ENCODE results near the gene RFPL1.
"Not testable (repeated sequence)": the region's sequence is repeated elsewhere in the genome, so short reads cannot be mapped to it uniquely, and the experiment has no call there.

Gene RFPL1

GRCh38 chr22:29487426-29487986 is 49.1 kb downstream of the RFPL1 start:
- H3K36me3 ChIP-seq (ENCODE audit: low read length): no peaks in the 10 kb centered on the region

GRCh38 chr22:29489127-29489780 is 50.9 kb downstream of the RFPL1 start:
- H3K4me3 ChIP-seq (ENCODE audit: insufficient read depth, low read length, poor library complexity, severe bottlenecking); H3K79me2 ChIP-seq (ENCODE audit: insufficient read depth, low read length); H3K36me3 ChIP-seq (ENCODE audit: low read length); H3K9me2 ChIP-seq (replicated peaks; ENCODE audit: insufficient read depth, low read length); H3K9ac ChIP-seq (ENCODE audit: low read length); H2AFZ ChIP-seq (ENCODE audit: low read depth, low read length, severe bottlenecking); H3K27ac ChIP-seq (ENCODE audit: low read depth, low read length); H3F3A ChIP-seq (ENCODE audit: insufficient read depth); H3K4me2 ChIP-seq (ENCODE audit: low read depth, low read length, poor library complexity, severe bottlenecking); H4K20me1 ChIP-seq (ENCODE audit: low read depth, low read length); H3K27me3 ChIP-seq (ENCODE audit: low read length); H3K9me3 ChIP-seq (ENCODE audit: insufficient read depth, low read length): not testable (repeated sequence)

More at GRCh38 chr22:29487426-29487986, 49.1 kb downstream of the RFPL1 start:
- H3K9me3 ChIP-seq (ENCODE audit: insufficient read depth, low read length): no peaks in the 10 kb centered on the region
- H3K9ac ChIP-seq (ENCODE audit: low read length): no peak overlapping the region
- no peaks in the 10 kb centered on the region for H3F3A ChIP-seq (ENCODE audit: insufficient read depth)
- H3K79me2 ChIP-seq (ENCODE audit: insufficient read depth, low read length): no peaks in the 10 kb centered on the region
- no peaks in the 10 kb centered on the region for H4K20me1 ChIP-seq (ENCODE audit: low read depth, low read length)
- no peaks in the 10 kb centered on the region for H3K27me3 ChIP-seq (ENCODE audit: low read length)
- H3K4me3 ChIP-seq (ENCODE audit: insufficient read depth, low read length, poor library complexity, severe bottlenecking): no peak overlapping the region
- H2AFZ ChIP-seq (ENCODE audit: low read depth, low read length, severe bottlenecking): no peak overlapping the region
- TF ChIP-seq EZH2phosphoT487 (conservative IDR thresholded peaks at IDR 0.05; ENCODE audit: low read length) (no peak), CTCF (IDR thresholded peaks at IDR 0.05; ENCODE audit: insufficient read depth, low read length, poor library complexity, severe bottlenecking) (no peak)
- H3K9me2 ChIP-seq (replicated peaks; ENCODE audit: insufficient read depth, low read length): no peaks in the 10 kb centered on the region
- no peak overlapping the region for H3K4me2 ChIP-seq (ENCODE audit: low read depth, low read length, poor library complexity, severe bottlenecking)
- H3K27ac ChIP-seq (ENCODE audit: low read depth, low read length): no peak overlapping the region

- Histone ChIP-seq H3K4me2 (ENCODE audit: low read depth, low read length, poor library complexity, severe bottlenecking) (no peak overlapping the region), H3K4me3 (ENCODE audit: insufficient read depth, low read length, poor library complexity, severe bottlenecking) (no peak overlapping the region), H3K36me3 (ENCODE audit: low read length) (no peaks in the 10 kb centered on the region), H3K9me2 (replicated peaks; ENCODE audit: insufficient read depth, low read length) (no peaks in the 10 kb centered on the region), H2AFZ (ENCODE audit: low read depth, low read length, severe bottlenecking) (no peak overlapping the region), H3K27me3 (ENCODE audit: low read length) (no peaks in the 10 kb centered on the region), H4K20me1 (ENCODE audit: low read depth, low read length) (no peaks in the 10 kb centered on the region), H3K9ac (ENCODE audit: low read length) (no peak overlapping the region), H3K27ac (ENCODE audit: low read depth, low read length) (no peak overlapping the region), H3K79me2 (ENCODE audit: insufficient read depth, low read length) (no peaks in the 10 kb centered on the region), H3F3A (ENCODE audit: insufficient read depth) (no peaks in the 10 kb centered on the region), H3K9me3 (ENCODE audit: insufficient read depth, low read length) (no peaks in the 10 kb centered on the region)
- no peak for TF ChIP-seq CTCF (IDR thresholded peaks at IDR 0.05; ENCODE audit: insufficient read depth, low read length, poor library complexity, severe bottlenecking)
- no peak for TF ChIP-seq EZH2phosphoT487 (conservative IDR thresholded peaks at IDR 0.05; ENCODE audit: low read length)
These were observed 52.6 kb downstream of the RFPL1 start for GRCh38 chr22:29491012-29491411.
